GM12878 (cell line): Measurements from ENCODE around the gene ZNF48. TPM values are rescaled to one million over a fixed set of nuclear protein-coding genes. Genes with fewer than 3 reads are reported as not detected.

Experiments used
- ATAC-seq: fragments of 200-7000 bp; cut with Tn5 transposase; 3 replicates; pipeline ENCODE4 v1.9.1; 2020; ENCODE audit warnings: mild to moderate bottlenecking, moderate library complexity
- BruUV-seq: library from RNA; stranded (reverse); fragments of 400-500 nt; replicated peaks from 2 replicates; lab custom pipeline; 2021; lab: Mats Ljungman, UMichigan
- CTCF ChIA-PET: fragments of 300-600 bp; sonication (Branson Sonifier 250); formaldehyde crosslinking; extraction: SDS; loops from one replicate; lab custom pipeline; 2021; ENCODE audit warnings: inconsistent platforms; lab: Yijun Ruan, JAX
- POLR2A ChIA-PET: fragments of 350-600 bp; formaldehyde crosslinking; extraction: SDS; loops from one replicate; lab custom pipeline; 2021; ENCODE audit warnings: inconsistent platforms; lab: Charles Lee
- RAD21 ChIA-PET: fragments of 300-600 bp; sonication (Branson Sonifier 250); formaldehyde crosslinking; loops from one replicate; lab custom pipeline; 2023; ENCODE audit warnings: antibody characterized with exemption; ENCODE audit not compliant: unreplicated experiment; lab: Charles Lee
- SMC1A ChIA-PET: fragments of 300-600 bp; sonication (Branson Sonifier 250); formaldehyde crosslinking; loops from one replicate; lab custom pipeline; 2023; ENCODE audit not compliant: unreplicated experiment, uncharacterized antibody; lab: Charles Lee
- DNase-seq: peaks from one replicate; pipeline ENCODE4 v3.0.0-alpha.2; 2011; ENCODE audit warnings: low read depth, low spot score
- FAIRE-seq: peaks from 3 replicates; lab custom pipeline; 2011; peaks lifted over from hg19 to GRCh38; lab: Jason Lieb, UNC
- H2AFZ ChIP-seq: 2 replicates; pipeline ENCODE4 v1.6.0; 2011; ENCODE audit warnings: low read depth, low read length, control low read depth; ENCODE audit not compliant: control insufficient read depth
- H3K27ac ChIP-seq: 2 replicates; pipeline ENCODE4 v1.5.1; 2011; ENCODE audit warnings: control low read depth; ENCODE audit not compliant: control insufficient read depth, insufficient read depth
- H3K27me3 ChIP-seq, 2 experiments: replicated peaks in 1 of 2; 2 replicates each; pipeline versions ENCODE4 v1.6.0 to v1.6.1; 2011; ENCODE audit warnings: low read length in 1 of 2; ENCODE audit not compliant: control insufficient read depth in 2 of 2, insufficient read depth in 2 of 2
- H3K36me3 ChIP-seq, 2 experiments: 2 replicates each; pipeline ENCODE4 v1.5.1; 2011; ENCODE audit warnings: low read length in 1 of 2; ENCODE audit not compliant: control insufficient read depth in 2 of 2, insufficient read depth in 2 of 2
- H3K4me1 ChIP-seq: 2 replicates; pipeline ENCODE4 v1.6.1; 2011; ENCODE audit warnings: mild to moderate bottlenecking, low read length, moderate library complexity, mixed read lengths; ENCODE audit not compliant: control insufficient read depth, insufficient read depth
- H3K4me2 ChIP-seq: 2 replicates; pipeline ENCODE4 v1.6.0; 2011; ENCODE audit warnings: control low read depth; ENCODE audit not compliant: control insufficient read depth, insufficient read depth
- H3K4me3 ChIP-seq: fragments of 200-600 bp; sonication (generic); 2 replicates; pipeline ENCODE4 v1.5.1; 2016
- H3K79me2 ChIP-seq: 2 replicates; pipeline ENCODE4 v1.6.0; 2011; ENCODE audit warnings: low read length; ENCODE audit not compliant: control insufficient read depth, insufficient read depth
- H3K9ac ChIP-seq: 2 replicates; pipeline ENCODE4 v1.8.0; 2011; ENCODE audit warnings: low read length, control low read depth, mixed read lengths; ENCODE audit not compliant: control insufficient read depth, insufficient read depth
- H3K9me3 ChIP-seq: replicated peaks from 3 replicates; pipeline ENCODE4 v1.5.1; 2011; ENCODE audit warnings: mild to moderate bottlenecking, low read length; ENCODE audit not compliant: control insufficient read depth, insufficient read depth
- H4K20me1 ChIP-seq: 2 replicates; pipeline ENCODE4 v1.6.0; 2011; ENCODE audit not compliant: control insufficient read depth, insufficient read depth
- FOXM1 ChIP-seq: IDR thresholded peaks from 2 replicates; pipeline ENCODE4 v1.6.1; 2012; ENCODE audit warnings: low read depth, mild to moderate bottlenecking, inconsistent platforms, low read length, moderate library complexity
- NBN ChIP-seq: fragments of 450-650 bp; IDR thresholded peaks from 2 replicates; pipeline ENCODE4 v1.6.1; 2016
- TCF7 ChIP-seq: IDR thresholded peaks from 2 replicates; pipeline ENCODE4 v1.6.1; 2014; ENCODE audit warnings: antibody characterized with exemption, borderline replicate concordance
- ZNF384 ChIP-seq: IDR thresholded peaks from 2 replicates; pipeline ENCODE4 v1.6.1; 2012; ENCODE audit warnings: low read depth, mild to moderate bottlenecking, low read length, improper control_type of control experiment, borderline replicate concordance
- WGBS: methylation state at CpG from one replicate; pipeline ENCODE4 v1.1.6; 2016; ENCODE audit warnings: low lambda C conversion rate; ENCODE audit not compliant: insufficient replicate concordance, insufficient coverage; ENCODE audit errors: missing lambda C conversion rate; 5-methylcytosine and 5-hydroxymethylcytosine counted together
- in situ Hi-C: fragments of 300-500 bp; cut with MboI; formaldehyde crosslinking; loops from 9 replicates; pipeline ENCODE4 v1.14.3; 2018; ENCODE audit warnings: mixed read lengths
- intact Hi-C: fragments of 100-400 bp; cut with micrococcal nuclease; formaldehyde crosslinking; loops from one replicate; pipeline ENCODE4 v1.14.2; 2022; ENCODE audit not compliant: unreplicated experiment
- polyA plus RNA-seq, 11 experiments: library from polyadenylated mRNA; depleted of rRNA in 4 of 11; unstranded in 6 of 11; stranded (reverse) in 5 of 11; fragments of >200 nt; fragmentation: Nextera tagmentation in 4 of 11; fragmentation: Illumina TruSeq in 1 of 11; extraction: Ambion mirVana in 4 of 11; extraction: Trizol in 1 of 11; gene quantifications; 1 replicate in 1 of 11; 2 replicates in 10 of 11; pipeline versions ENCODE4 v1.2.1 to v1.2.3, GENCODE V29; 2011 to 2016; ENCODE audit warnings: inconsistent platforms in 2 of 11, missing spikeins in 2 of 11, low read depth in 1 of 11
- total RNA-seq, 4 experiments: library from RNA; depleted of rRNA in 3 of 4; stranded (reverse); fragments of >200 nt in 3 of 4; fragmentation: Illumina TruSeq in 1 of 4; extraction: Trizol in 1 of 4; gene quantifications; 2 replicates each; pipeline versions ENCODE4 v1.2.1 to v1.2.3, GENCODE V29; 2013 to 2021
- TF ChIP-seq, protein P1 (sequence below): IDR thresholded peaks from 2 replicates; pipeline ENCODE4 v1.6.1; 2011; ENCODE audit warnings: low read depth, mild to moderate bottlenecking, low read length, moderate library complexity, borderline replicate concordance; ENCODE audit errors: extremely low read depth
- TF ChIP-seq, protein P2 (sequence below): fragments of 450-650 bp; formaldehyde crosslinking; IDR thresholded peaks from 2 replicates; pipeline ENCODE4 v1.4.0; 2020; ENCODE audit warnings: mild to moderate bottlenecking, moderate library complexity
- TF ChIP-seq, protein P3 (sequence below): fragments of 450-650 bp; IDR thresholded peaks from 2 replicates; pipeline ENCODE4 v1.6.1; 2017; ENCODE audit warnings: mild to moderate bottlenecking, low read depth, inconsistent platforms; ENCODE audit not compliant: poor library complexity, severe bottlenecking
- TF ChIP-seq, protein P4 (sequence below): fragments of 150-350 bp; IDR thresholded peaks from 2 replicates; pipeline ENCODE4 v1.6.1; 2014; ENCODE audit warnings: mild to moderate bottlenecking, low read depth, low read length
- TF ChIP-seq, protein P5 (sequence below): IDR thresholded peaks from 2 replicates; pipeline ENCODE4 v1.6.1; 2012; ENCODE audit warnings: low read depth, low read length, improper control_type of control experiment

Gene ZNF48
- total and polyA plus RNA-seq, 10 of the 15 experiments (the other 5 are each of a cell fraction or from before 2014, with no cell fraction given): 0.14 to 12.0 (median 4.2) TPM

DNA sequence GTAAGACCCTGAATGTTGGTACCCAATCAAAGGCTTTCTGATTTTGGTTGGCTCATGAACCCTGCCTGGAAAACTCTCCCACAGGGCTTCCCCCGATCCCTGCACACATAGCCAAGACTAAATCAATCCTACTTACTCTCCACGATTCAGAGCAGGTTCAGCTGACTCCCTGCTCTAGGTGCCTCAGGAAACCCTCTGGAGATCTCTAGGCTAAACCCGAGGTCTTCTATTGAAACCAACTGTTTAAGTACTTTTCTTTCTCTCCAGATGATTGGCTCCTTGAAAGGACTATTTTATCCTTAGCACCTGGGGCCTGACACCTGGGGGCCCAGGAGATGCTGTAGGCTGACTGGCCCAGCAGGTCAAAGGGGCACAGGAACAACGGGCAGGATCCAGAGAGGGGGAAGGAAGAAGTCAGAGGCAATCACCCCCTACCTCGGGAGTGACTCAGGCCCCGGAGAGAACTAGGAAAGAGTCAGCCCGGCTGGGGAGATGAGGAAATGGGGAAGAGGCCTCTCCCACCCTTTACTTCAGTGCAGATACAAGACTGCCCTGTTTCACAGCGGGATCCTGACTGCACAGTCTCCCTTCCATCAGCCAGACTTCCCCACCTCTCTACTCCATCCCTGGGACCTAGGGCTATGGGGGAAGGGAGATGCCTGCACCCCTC, 27.0 kb upstream of the ZNF48 start:
- peaks cover 35% of the 10 kb centered on the region for H3K79me2 ChIP-seq
- no TSS peak for BruUV-seq
- in situ Hi-C loops: no loop called here
- H2AFZ ChIP-seq: no peak overlapping the region
- FAIRE-seq (no peak), ATAC-seq (no peak), DNase-seq (no peak)
- no peaks in the 10 kb centered on the region for H3K9me3 ChIP-seq
- peaks cover 3 to 6% of the 10 kb centered on the region in 2 experiments; a peak in 3 of 4 replicates for H3K36me3 ChIP-seq
- H3K4me1 ChIP-seq: peaks cover 16% of the 10 kb centered on the region
- ChIA-PET POLR2A (interaction anchor here (0.9 to 2.1 kb wide), 5 partner anchors 10 to 168 kb away, joined by 3 to 8 read pairs (median 4); no protein-coding TSS in a partner anchor), RAD21 (interaction anchor here (0.6 to 3.8 kb wide), 5 partner anchors 13 to 261 kb away, joined by 3 to 33 read pairs (median 4); partner anchors contain the start of genes CD2BP2, SEPTIN1 and ZNF771), SMC1A (interaction anchor here (1.1 to 3.5 kb wide), 3 partner anchors 11 to 40 kb away, joined by 4 to 15 read pairs (median 4); partner anchors contain the start of gene ZNF771), CTCF (interaction anchor here (0.6 to 9.0 kb wide), 6 partner anchors 12 to 254 kb away, joined by 3 to 70 read pairs (median 4); partner anchors contain the start of genes DCTPP1, SEPTIN1 and ZNF771)
- peak overlapping the region; percentile 98 for H3K4me2 ChIP-seq
- peak overlapping the region; percentile 97 for H3K4me3 ChIP-seq
- TF ChIP-seq, protein P1, sequence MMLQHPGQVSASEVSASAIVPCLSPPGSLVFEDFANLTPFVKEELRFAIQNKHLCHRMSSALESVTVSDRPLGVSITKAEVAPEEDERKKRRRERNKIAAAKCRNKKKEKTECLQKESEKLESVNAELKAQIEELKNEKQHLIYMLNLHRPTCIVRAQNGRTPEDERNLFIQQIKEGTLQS: no peak
- TF ChIP-seq, protein P2, sequence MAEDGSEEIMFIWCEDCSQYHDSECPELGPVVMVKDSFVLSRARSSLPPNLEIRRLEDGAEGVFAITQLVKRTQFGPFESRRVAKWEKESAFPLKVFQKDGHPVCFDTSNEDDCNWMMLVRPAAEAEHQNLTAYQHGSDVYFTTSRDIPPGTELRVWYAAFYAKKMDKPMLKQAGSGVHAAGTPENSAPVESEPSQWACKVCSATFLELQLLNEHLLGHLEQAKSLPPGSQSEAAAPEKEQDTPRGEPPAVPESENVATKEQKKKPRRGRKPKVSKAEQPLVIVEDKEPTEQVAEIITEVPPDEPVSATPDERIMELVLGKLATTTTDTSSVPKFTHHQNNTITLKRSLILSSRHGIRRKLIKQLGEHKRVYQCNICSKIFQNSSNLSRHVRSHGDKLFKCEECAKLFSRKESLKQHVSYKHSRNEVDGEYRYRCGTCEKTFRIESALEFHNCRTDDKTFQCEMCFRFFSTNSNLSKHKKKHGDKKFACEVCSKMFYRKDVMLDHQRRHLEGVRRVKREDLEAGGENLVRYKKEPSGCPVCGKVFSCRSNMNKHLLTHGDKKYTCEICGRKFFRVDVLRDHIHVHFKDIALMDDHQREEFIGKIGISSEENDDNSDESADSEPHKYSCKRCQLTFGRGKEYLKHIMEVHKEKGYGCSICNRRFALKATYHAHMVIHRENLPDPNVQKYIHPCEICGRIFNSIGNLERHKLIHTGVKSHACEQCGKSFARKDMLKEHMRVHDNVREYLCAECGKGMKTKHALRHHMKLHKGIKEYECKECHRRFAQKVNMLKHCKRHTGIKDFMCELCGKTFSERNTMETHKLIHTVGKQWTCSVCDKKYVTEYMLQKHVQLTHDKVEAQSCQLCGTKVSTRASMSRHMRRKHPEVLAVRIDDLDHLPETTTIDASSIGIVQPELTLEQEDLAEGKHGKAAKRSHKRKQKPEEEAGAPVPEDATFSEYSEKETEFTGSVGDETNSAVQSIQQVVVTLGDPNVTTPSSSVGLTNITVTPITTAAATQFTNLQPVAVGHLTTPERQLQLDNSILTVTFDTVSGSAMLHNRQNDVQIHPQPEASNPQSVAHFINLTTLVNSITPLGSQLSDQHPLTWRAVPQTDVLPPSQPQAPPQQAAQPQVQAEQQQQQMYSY (CRISPR knock-in tag): no peak
- TF ChIP-seq, protein P3, sequence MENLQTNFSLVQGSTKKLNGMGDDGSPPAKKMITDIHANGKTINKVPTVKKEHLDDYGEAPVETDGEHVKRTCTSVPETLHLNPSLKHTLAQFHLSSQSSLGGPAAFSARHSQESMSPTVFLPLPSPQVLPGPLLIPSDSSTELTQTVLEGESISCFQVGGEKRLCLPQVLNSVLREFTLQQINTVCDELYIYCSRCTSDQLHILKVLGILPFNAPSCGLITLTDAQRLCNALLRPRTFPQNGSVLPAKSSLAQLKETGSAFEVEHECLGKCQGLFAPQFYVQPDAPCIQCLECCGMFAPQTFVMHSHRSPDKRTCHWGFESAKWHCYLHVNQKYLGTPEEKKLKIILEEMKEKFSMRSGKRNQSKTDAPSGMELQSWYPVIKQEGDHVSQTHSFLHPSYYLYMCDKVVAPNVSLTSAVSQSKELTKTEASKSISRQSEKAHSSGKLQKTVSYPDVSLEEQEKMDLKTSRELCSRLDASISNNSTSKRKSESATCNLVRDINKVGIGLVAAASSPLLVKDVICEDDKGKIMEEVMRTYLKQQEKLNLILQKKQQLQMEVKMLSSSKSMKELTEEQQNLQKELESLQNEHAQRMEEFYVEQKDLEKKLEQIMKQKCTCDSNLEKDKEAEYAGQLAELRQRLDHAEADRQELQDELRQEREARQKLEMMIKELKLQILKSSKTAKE: no peak
- TF ChIP-seq FOXM1 (no peak), ZNF384 (no peak), TCF7 (no peak), NBN (no peak)
- TF ChIP-seq, protein P4, sequence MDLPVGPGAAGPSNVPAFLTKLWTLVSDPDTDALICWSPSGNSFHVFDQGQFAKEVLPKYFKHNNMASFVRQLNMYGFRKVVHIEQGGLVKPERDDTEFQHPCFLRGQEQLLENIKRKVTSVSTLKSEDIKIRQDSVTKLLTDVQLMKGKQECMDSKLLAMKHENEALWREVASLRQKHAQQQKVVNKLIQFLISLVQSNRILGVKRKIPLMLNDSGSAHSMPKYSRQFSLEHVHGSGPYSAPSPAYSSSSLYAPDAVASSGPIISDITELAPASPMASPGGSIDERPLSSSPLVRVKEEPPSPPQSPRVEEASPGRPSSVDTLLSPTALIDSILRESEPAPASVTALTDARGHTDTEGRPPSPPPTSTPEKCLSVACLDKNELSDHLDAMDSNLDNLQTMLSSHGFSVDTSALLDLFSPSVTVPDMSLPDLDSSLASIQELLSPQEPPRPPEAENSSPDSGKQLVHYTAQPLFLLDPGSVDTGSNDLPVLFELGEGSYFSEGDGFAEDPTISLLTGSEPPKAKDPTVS: no peak
- TF ChIP-seq, protein P5, sequence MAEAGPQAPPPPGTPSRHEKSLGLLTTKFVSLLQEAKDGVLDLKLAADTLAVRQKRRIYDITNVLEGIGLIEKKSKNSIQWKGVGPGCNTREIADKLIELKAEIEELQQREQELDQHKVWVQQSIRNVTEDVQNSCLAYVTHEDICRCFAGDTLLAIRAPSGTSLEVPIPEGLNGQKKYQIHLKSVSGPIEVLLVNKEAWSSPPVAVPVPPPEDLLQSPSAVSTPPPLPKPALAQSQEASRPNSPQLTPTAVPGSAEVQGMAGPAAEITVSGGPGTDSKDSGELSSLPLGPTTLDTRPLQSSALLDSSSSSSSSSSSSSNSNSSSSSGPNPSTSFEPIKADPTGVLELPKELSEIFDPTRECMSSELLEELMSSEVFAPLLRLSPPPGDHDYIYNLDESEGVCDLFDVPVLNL: no peak
- peak overlapping the region; percentile 86 for H3K9ac ChIP-seq
- WGBS: 10% methylated on average over 8 of the region's 8 CpGs
- intact Hi-C loops: no loop called here
- H3K27ac ChIP-seq: peak overlapping the region; percentile 64
- H3K27me3 ChIP-seq: no peaks in the 10 kb centered on the region
- H4K20me1 ChIP-seq: peaks cover 17% of the 10 kb centered on the region
